ENCODE results near the gene NTN5. TPM values are rescaled to one million over a fixed set of nuclear protein-coding genes. Genes with fewer than 3 reads are reported as not detected.

NTN5 gene
- total and polyA plus RNA-seq, 2 experiments from 2014 or later = 0.52 to 0.94 TPM

- TF ChIP-seq STAT1 (IDR thresholded peaks at IDR 0.05; ENCODE audit: unreplicated experiment) = no peak
- no peak for TF ChIP-seq ETS1 (IDR thresholded peaks at IDR 0.05)
- no peak for TF ChIP-seq ZNF462 (CRISPR knock-in tag; IDR thresholded peaks at IDR 0.05)
Measured at GRCh38 chr19:48698046-48698445, 25.2 kb upstream of the NTN5 start (continued).

GRCh38 chr19:48696353-48697010 is 23.7 kb upstream of the NTN5 start:
- Histone ChIP-seq H3K36me3 (ENCODE audit: insufficient read depth) (no peaks in the 10 kb centered on the region), H3K4me2 (peak overlapping the region; percentile 98), H3K27me3 (ENCODE audit: insufficient read depth) (no peaks in the 10 kb centered on the region), H3K4me1 (ENCODE audit: insufficient read depth) (peaks cover 5% of the 10 kb centered on the region), H3F3A (replicated peaks; ENCODE audit: low read depth) (no peaks in the 10 kb centered on the region), H3K79me2 (replicated peaks; ENCODE audit: insufficient read depth) (no peaks in the 10 kb centered on the region), H3K9me2 (ENCODE audit: insufficient read depth) (no peaks in the 10 kb centered on the region), H3K27ac (ENCODE audit: low read depth) (peak overlapping the region; percentile 78), H4K20me1 (replicated peaks; ENCODE audit: insufficient read depth) (no peaks in the 10 kb centered on the region), H2AFZ (peak overlapping the region; percentile 100), H3K4me3 (peak overlapping the region; percentile 99)
- Mint-ChIP-seq H3K4me1 (peaks cover 4% of the 10 kb centered on the region; the same call in 2 of the 3 replicates), H3K27ac (peak overlapping the region; percentile 84), H3K27me3 (ENCODE audit: insufficient read depth, low read depth, poor library complexity) (peaks cover 12% of the 10 kb centered on the region), H3K4me3 (peak overlapping the region; percentile 95), H3K9me3 (peaks cover 8% of the 10 kb centered on the region; the same call in 1 of the 3 replicates), H3K36me3 (ENCODE audit: low read depth) (peaks cover 8% of the 10 kb centered on the region; the same call in 2 of the 3 replicates)
- DNase-seq (ENCODE audit: low spot score) (peak; percentile 72), ATAC-seq (peak; percentile 68)
- TF ChIP-seq EZH2 (IDR thresholded peaks at IDR 0.05; ENCODE audit: low read depth, unreplicated experiment) (peak; percentile 26), NANOG (IDR thresholded peaks at IDR 0.05; ENCODE audit: borderline replicate concordance) (no peak)
